Osteoblast (primary cell): ENCODE results near the gene ANKH. TPM values are rescaled to one million over a fixed set of nuclear protein-coding genes. Genes with fewer than 3 reads are reported as not detected.

ENCODE experiments used
- DNase-seq: peaks from one replicate; pipeline ENCODE4 v3.0.0; 2011; ENCODE audit warnings: low spot score, mixed read lengths; ENCODE audit not compliant: insufficient read length; ENCODE audit errors: missing footprints
- H2AFZ ChIP-seq: 2 replicates; pipeline ENCODE4 v1.6.0; 2011; ENCODE audit warnings: mild to moderate bottlenecking, low read length
- H3K27ac ChIP-seq: 2 replicates; pipeline ENCODE4 v1.5.1; 2011; ENCODE audit warnings: mild to moderate bottlenecking, low read depth, low read length, moderate library complexity
- H3K27me3 ChIP-seq: 2 replicates; pipeline ENCODE4 v1.6.0; 2012; ENCODE audit warnings: mild to moderate bottlenecking, control low read depth, inconsistent platforms, low read length, moderate library complexity; ENCODE audit not compliant: insufficient read depth
- H3K36me3 ChIP-seq: 2 replicates; pipeline ENCODE4 v1.5.1; 2011; ENCODE audit warnings: mild to moderate bottlenecking, low read length, control low read depth, moderate library complexity; ENCODE audit not compliant: insufficient read depth
- H3K4me1 ChIP-seq: 2 replicates; pipeline ENCODE4 v1.5.1; 2011; ENCODE audit warnings: mild to moderate bottlenecking, low read length, control low read depth, moderate library complexity; ENCODE audit not compliant: insufficient read depth
- H3K4me2 ChIP-seq: 2 replicates; pipeline ENCODE4 v1.6.0; 2011; ENCODE audit warnings: mild to moderate bottlenecking, low read length; ENCODE audit not compliant: insufficient read depth
- H3K4me3 ChIP-seq: fragments of 200-600 bp; sonication (generic); 3 replicates; pipeline ENCODE4 v1.5.1; 2012; ENCODE audit warnings: mild to moderate bottlenecking, low read length, inconsistent platforms; ENCODE audit not compliant: insufficient read depth
- H3K79me2 ChIP-seq: 2 replicates; pipeline ENCODE4 v1.6.0; 2012; ENCODE audit warnings: mild to moderate bottlenecking, low read length, control low read depth, inconsistent platforms; ENCODE audit not compliant: insufficient read depth
- H3K9me3 ChIP-seq: 2 replicates; pipeline ENCODE4 v1.5.1; 2011; ENCODE audit warnings: low read depth, low read length, control low read depth
- H4K20me1 ChIP-seq: 2 replicates; pipeline ENCODE4 v1.6.0; 2012; ENCODE audit warnings: mild to moderate bottlenecking, low read length, control low read depth; ENCODE audit not compliant: insufficient read depth
- CTCF ChIP-seq: IDR thresholded peaks from 2 replicates; pipeline ENCODE4 v1.5.1; 2011; ENCODE audit warnings: mild to moderate bottlenecking, low read depth, low read length, moderate library complexity; ENCODE audit errors: extremely low read depth
- total RNA-seq: library from RNA; depleted of rRNA; stranded (reverse); fragments of >200 nt; gene quantifications from 2 replicates; pipeline ENCODE4 v1.2.3, GENCODE V29; 2012

ANKH gene
- total RNA-seq, 1 donor: 125 TPM

GRCh38 chr5:14699159-14699558 is 172.4 kb downstream of the ANKH start:
- Histone ChIP-seq H3K9me3 (no peaks in the 10 kb centered on the region), H3K27ac (no peak overlapping the region), H3K79me2 (peaks cover 2% of the 10 kb centered on the region), H3K36me3 (peaks cover 10% of the 10 kb centered on the region), H3K4me2 (no peak overlapping the region), H3K4me3 (no peak overlapping the region), H3K27me3 (no peaks in the 10 kb centered on the region), H3K4me1 (peaks cover 4% of the 10 kb centered on the region), H4K20me1 (no peaks in the 10 kb centered on the region), H2AFZ (no peak overlapping the region)
- DNase-seq: peak; percentile 65
- no peak for TF ChIP-seq CTCF

GRCh38 chr5:14698495-14698894 is 173.1 kb downstream of the ANKH start:
- TF ChIP-seq CTCF: no peak
- no peaks in the 10 kb centered on the region for H4K20me1 ChIP-seq
- peaks cover 4% of the 10 kb centered on the region for H3K4me1 ChIP-seq

GRCh38 chr5:14696851-14697250 is 174.7 kb downstream of the ANKH start:
- no peak overlapping the region for H2AFZ ChIP-seq
- peaks cover 21% of the 10 kb centered on the region for H3K36me3 ChIP-seq
- no peaks in the 10 kb centered on the region for H3K27me3 ChIP-seq
- no peak overlapping the region for H3K27ac ChIP-seq
- H3K79me2 ChIP-seq: peaks cover 4% of the 10 kb centered on the region
- H3K4me1 ChIP-seq: peaks cover 4% of the 10 kb centered on the region
- H3K4me3 ChIP-seq: no peak overlapping the region
- H4K20me1 ChIP-seq: no peaks in the 10 kb centered on the region
- TF ChIP-seq CTCF: no peak
- H3K4me2 ChIP-seq: no peak overlapping the region
- DNase-seq: no peak
- no peaks in the 10 kb centered on the region for H3K9me3 ChIP-seq

More at GRCh38 chr5:14698495-14698894, 173.1 kb downstream of the ANKH start:
- Histone ChIP-seq H3K36me3 (peaks cover 15% of the 10 kb centered on the region), H3K4me2 (no peak overlapping the region), H3K27me3 (no peaks in the 10 kb centered on the region), H3K9me3 (no peaks in the 10 kb centered on the region), H3K4me3 (no peak overlapping the region), H3K79me2 (peaks cover 4% of the 10 kb centered on the region), H3K27ac (no peak overlapping the region), H2AFZ (no peak overlapping the region)
- no peak for DNase-seq

- Histone ChIP-seq H3K9me3 (no peaks in the 10 kb centered on the region), H3K36me3 (peaks cover 21% of the 10 kb centered on the region), H4K20me1 (no peaks in the 10 kb centered on the region), H3K27me3 (no peaks in the 10 kb centered on the region), H3K79me2 (peaks cover 5% of the 10 kb centered on the region), H2AFZ (no peak overlapping the region), H3K4me3 (no peak overlapping the region), H3K4me1 (peaks cover 4% of the 10 kb centered on the region), H3K27ac (no peak overlapping the region), H3K4me2 (no peak overlapping the region)
- TF ChIP-seq CTCF: no peak
- DNase-seq: no peak
Observed at GRCh38 chr5:14696057-14696456, 175.5 kb downstream of the ANKH start.
